GM10847 (cell line): ENCODE results near the gene TANGO2.

Experiments used
- POLR2A ChIP-seq: IDR thresholded peaks from 2 replicates; pipeline ENCODE4 v1.6.1; 2011; ENCODE audit not compliant: insufficient read length; ENCODE audit errors: extremely low read depth

TANGO2 gene

GRCh38 chr22:19990188-19990587 lies 30.7 kb upstream of the TANGO2 start:
- no peak for TF ChIP-seq POLR2A

DNA sequence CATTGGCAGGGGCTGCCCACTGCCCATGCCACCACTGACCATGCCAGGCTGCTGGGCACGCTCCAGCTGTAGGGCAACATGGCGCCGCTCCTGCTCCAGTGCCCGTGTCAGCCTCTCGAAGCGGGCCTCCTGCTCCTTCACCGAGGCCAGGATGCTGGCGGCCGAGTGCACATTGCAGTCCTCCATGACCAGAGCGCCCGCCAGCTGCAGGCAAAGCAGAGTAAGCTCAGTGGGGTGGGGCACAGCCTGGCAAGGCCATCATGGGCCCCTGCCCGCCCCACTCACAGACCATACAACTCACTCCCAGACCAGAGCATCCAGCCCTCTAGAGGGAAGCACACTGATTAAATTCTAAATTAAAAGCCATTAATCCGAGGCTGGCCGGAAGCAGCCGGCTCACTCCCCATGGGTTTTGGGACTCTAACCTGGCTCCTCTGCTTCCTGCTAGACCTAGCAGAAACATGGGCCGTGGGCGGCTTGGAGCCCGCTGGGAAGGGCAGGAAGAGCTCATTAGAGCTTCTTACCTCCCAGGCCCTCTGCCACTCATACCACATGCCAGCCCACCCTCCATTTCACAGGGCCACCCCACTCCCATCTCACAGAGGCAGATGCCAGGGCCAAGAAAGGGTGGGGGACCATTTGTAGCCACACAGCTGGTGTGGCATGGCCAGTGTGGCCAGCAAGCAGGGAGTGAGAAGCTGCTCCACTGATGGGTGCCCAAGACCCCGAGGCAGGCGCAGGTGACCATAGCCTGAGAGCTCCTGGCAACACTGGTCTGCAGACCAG lies 30.1 kb upstream of the TANGO2 start:
- no peak for TF ChIP-seq POLR2A

- TF ChIP-seq POLR2A, result no peak
Measured at GRCh38 chr22:19991395-19991644, 29.6 kb upstream of the TANGO2 start.

GRCh38 chr22:19991645-19992451 lies 29.1 kb upstream of the TANGO2 start:
- TF ChIP-seq POLR2A, result no peak

- TF ChIP-seq POLR2A, result no peak
Measured at GRCh38 chr22:19992481-19992911, 28.4 kb upstream of the TANGO2 start.

- TF ChIP-seq POLR2A, result no peak
Measured at GRCh38 chr22:19992921-19993355, 28.0 kb upstream of the TANGO2 start.

- no peak for TF ChIP-seq POLR2A
Measured at GRCh38 chr22:19993926-19994325, 27.0 kb upstream of the TANGO2 start.

DNA sequence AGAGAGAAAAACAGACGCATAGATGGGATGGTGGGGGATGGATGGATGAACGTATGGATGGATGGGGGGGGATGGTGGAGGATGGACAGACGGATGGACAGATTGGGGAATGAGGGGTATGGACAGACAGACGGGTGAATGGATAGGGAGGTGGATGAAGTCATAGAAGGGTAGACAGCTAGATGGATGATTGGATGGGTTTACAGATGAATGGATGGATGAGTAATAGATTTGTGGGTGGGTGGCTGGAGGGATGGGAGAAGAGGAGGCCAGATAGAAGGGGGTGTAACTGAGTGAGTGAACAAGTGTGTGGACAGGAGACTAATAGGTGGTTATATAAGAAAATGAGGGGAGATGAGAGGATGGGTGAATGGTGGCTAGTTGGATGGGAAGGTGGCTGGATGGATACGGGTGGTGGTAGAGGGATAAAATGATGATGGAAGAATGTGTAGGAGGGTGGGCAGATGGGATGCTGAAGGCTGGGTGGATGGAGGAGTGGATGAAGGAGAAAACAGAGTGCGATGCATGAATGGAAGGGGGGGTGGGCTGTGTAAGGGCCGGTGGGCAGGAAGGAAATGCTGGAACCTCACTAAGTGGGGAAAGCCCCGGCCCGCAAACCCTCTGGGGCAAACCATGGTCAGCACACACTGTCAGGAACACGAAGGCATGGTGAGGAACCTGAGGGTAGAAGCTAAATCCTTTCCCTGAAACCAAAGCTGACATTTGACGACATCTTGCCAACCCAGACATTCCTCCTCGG lies 25.9 kb upstream of the TANGO2 start:
- TF ChIP-seq POLR2A, result no peak

DNA sequence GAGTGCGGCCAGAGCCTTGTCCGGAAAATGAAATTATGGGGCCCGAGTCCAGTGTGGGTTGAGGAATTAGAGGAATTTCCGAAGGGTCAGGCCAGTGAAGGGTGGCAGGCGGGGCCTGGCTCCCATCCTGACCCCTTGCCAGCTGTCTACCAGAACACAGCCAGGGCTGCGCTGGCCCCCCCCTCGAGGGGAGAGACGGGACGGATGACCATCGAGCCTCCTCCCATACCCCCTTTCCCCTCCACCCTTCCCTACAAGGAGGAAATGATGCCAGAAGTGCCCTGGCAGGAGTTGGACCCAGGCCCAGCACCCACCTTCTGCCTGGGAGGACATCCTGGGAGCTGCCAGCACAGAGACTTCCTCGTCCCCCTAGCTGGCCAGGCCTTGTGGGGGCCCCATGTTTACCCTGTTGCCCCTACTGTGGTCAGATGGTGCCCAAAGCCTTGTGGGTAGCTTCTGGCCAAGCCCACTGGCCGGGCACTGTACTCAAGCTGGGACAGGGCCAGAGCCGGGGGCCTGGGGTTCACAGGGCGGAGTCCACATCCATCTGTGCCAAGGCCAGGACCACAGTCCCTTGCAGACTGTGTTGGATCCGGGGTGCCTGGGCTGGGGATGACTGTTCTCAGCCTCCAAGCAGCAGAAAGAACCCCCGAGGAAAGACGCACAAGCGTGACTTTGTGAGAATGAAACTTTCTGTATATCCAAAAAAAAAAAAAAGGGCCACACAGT lies 25.1 kb upstream of the TANGO2 start:
- no peak for TF ChIP-seq POLR2A

GRCh38 chr22:19996694-19997384 lies 24.1 kb upstream of the TANGO2 start:
- TF ChIP-seq POLR2A, result no peak

GRCh38 chr22:19997561-19998231 lies 23.2 kb upstream of the TANGO2 start:
- TF ChIP-seq POLR2A, result no peak

GRCh38 chr22:19998232-19998951 lies 22.5 kb upstream of the TANGO2 start:
- TF ChIP-seq POLR2A, result no peak
